ENCODE results near the gene CRISPLD2. TPM values are rescaled to one million over a fixed set of nuclear protein-coding genes. Genes with fewer than 3 reads are reported as not detected.

CRISPLD2 gene
- total RNA-seq, 4 donors from 2014 or later: 6.0 to 166 (median 24.2) TPM

- DNase-seq: no peak
- Histone ChIP-seq H3K27me3 (no peaks in the 10 kb centered on the region), H3K4me1 (peaks cover 0 to 46% (median 13%) of the 10 kb centered on the region in 3 donors), H3K9me3 (no peaks in the 10 kb centered on the region), H3K36me3 (peaks cover 0 to 36% (median 0%) of the 10 kb centered on the region in 3 donors), H3K4me3 (no peak overlapping the region), H3K27ac (peak overlapping the region in 2 of 4 donors; percentile 59 to 64)
- WGBS, 2 donors: 58 to 74% methylated on average over 5 to 6 of the region's 6 CpGs
- TF ChIP-seq, protein P1, sequence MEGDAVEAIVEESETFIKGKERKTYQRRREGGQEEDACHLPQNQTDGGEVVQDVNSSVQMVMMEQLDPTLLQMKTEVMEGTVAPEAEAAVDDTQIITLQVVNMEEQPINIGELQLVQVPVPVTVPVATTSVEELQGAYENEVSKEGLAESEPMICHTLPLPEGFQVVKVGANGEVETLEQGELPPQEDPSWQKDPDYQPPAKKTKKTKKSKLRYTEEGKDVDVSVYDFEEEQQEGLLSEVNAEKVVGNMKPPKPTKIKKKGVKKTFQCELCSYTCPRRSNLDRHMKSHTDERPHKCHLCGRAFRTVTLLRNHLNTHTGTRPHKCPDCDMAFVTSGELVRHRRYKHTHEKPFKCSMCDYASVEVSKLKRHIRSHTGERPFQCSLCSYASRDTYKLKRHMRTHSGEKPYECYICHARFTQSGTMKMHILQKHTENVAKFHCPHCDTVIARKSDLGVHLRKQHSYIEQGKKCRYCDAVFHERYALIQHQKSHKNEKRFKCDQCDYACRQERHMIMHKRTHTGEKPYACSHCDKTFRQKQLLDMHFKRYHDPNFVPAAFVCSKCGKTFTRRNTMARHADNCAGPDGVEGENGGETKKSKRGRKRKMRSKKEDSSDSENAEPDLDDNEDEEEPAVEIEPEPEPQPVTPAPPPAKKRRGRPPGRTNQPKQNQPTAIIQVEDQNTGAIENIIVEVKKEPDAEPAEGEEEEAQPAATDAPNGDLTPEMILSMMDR (IDR thresholded peaks at IDR 0.05): no peak
- TF ChIP-seq POLR2A (IDR thresholded peaks at IDR 0.05): no peak
- intact Hi-C loops (cut with DNase I): no loop called here
Measured at GRCh38 chr16:84884246-84884595, 64.4 kb downstream of the CRISPLD2 start.

DNA sequence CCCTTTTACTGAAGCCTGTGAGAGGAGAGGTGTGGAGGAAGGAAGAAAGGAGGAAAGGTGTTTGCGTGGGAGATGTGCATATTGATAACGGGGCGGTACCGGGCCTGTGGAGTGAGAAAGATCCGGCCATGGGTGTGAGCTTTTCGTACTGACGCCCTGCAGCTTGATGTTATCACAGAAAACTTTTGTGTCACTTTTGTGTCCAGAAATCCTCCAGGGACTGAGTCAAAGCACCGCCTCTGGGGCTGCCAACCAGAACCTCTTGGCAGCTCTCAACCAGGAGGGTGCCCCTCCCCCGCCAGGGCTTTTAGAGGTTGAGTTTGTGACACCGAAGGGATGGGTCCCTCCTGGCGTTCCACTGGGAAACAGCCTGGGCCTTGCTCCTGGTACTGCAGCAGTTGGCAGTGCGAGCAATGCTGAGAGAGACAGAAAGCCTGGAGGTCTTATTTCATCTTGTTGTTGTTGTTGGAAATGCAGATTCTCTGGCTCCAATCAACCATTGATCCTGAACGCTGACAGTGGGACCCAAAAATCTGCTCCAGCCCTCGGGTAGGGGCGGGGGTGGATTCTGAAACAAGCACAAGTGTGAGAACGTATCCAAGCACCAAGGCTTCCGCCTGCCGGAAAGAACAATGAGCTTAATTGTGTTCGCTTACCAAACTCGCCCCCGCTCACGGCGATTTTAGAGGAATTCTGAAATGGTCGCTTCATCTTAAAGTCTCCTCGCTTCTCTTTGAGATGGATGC, 65.0 kb downstream of the CRISPLD2 start:
- H3K36me3 ChIP-seq: peaks cover 0 to 41% (median 0%) of the 10 kb centered on the region in 3 donors
- no peak for TF ChIP-seq POLR2A (IDR thresholded peaks at IDR 0.05)
- TF ChIP-seq, protein P1 (IDR thresholded peaks at IDR 0.05): peak in 1 of 6 experiments; percentile 8
- H3K27me3 ChIP-seq: no peaks in the 10 kb centered on the region
- intact Hi-C loops (cut with DNase I): no loop called here
- DNase-seq: no peak
- H3K4me3 ChIP-seq: peak overlapping the region in 1 of 4 donors; percentile 26
- H3K4me1 ChIP-seq: peaks cover 0 to 46% (median 13%) of the 10 kb centered on the region in 3 donors
- WGBS, 2 donors: 21 to 44% methylated on average over 18 to 21 of the region's 25 CpGs
- no peaks in the 10 kb centered on the region for H3K9me3 ChIP-seq
- H3K27ac ChIP-seq: peak overlapping the region; percentile 3 to 64 (median 44)

DNA sequence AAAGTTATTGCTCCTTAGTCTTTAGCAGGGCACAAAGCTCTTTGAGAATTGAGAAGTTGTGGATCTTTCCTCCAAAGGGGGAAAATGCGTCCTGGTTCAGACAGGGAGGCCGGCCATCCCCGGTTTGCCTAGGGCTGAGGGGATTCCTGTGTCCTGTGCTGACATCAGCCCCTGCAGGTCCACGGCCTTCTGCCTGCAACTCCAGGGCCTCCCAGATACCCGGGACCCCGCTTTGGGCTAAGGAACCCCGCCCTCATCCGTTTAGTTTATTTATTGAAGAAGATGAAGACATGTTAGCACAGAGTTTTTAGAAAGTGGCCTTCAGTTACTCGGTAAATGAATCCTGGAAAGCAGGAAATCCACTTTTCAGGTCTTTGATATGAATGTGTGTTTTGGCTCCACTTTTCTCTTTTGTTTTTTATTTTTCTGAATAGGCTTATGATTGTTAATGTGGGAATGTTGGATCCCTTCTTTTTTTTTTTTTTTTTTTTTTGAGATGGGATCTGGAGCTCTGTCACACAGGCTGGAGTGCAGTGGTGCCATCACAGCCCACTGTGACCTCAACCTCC, 65.6 kb downstream of the CRISPLD2 start:
- H3K4me3 ChIP-seq: peak overlapping the region in 1 of 4 donors; percentile 26
- no peak for DNase-seq
- no peaks in the 10 kb centered on the region for H3K9me3 ChIP-seq
- intact Hi-C loops (cut with DNase I): no loop called here
- no peak for TF ChIP-seq POLR2A (IDR thresholded peaks at IDR 0.05)
- TF ChIP-seq, protein P1 (IDR thresholded peaks at IDR 0.05): no peak
- H3K36me3 ChIP-seq: peaks cover 0 to 45% (median 0%) of the 10 kb centered on the region in 3 donors
- H3K27ac ChIP-seq: peak overlapping the region; percentile 30 to 64 (median 48)
- peaks cover 0 to 46% (median 13%) of the 10 kb centered on the region in 3 donors for H3K4me1 ChIP-seq
- WGBS, 2 donors: 25 to 28% methylated on average over 8 to 9 of the region's 9 CpGs
- no peaks in the 10 kb centered on the region for H3K27me3 ChIP-seq

- H3K4me3 ChIP-seq: no peak overlapping the region
- H3K9me3 ChIP-seq: no peaks in the 10 kb centered on the region
- no peak overlapping the region for H3K27ac ChIP-seq
- DNase-seq: no peak
- TF ChIP-seq POLR2A (IDR thresholded peaks at IDR 0.05): no peak
- TF ChIP-seq, protein P1 (IDR thresholded peaks at IDR 0.05): no peak
- H3K36me3 ChIP-seq: peaks cover 0 to 45% (median 0%) of the 10 kb centered on the region in 3 donors
- WGBS, 2 donors: 92 to 94% methylated on average over 11 of the region's 11 CpGs
- intact Hi-C loops (cut with DNase I): no loop called here
- no peaks in the 10 kb centered on the region for H3K27me3 ChIP-seq
- peaks cover 0 to 44% (median 13%) of the 10 kb centered on the region in 3 donors for H3K4me1 ChIP-seq
Measured at GRCh38 chr16:84886497-84887090, 66.8 kb downstream of the CRISPLD2 start.

GRCh38 chr16:84887207-84887606, 67.4 kb downstream of the CRISPLD2 start:
- TF ChIP-seq POLR2A (IDR thresholded peaks at IDR 0.05): no peak
- TF ChIP-seq, protein P1 (IDR thresholded peaks at IDR 0.05): no peak
- peaks cover 0 to 46% (median 0%) of the 10 kb centered on the region in 3 donors for H3K36me3 ChIP-seq
- no peak overlapping the region for H3K4me3 ChIP-seq
- H3K27me3 ChIP-seq: no peaks in the 10 kb centered on the region
- H3K27ac ChIP-seq: no peak overlapping the region
- intact Hi-C loops (cut with DNase I): no loop called here
- no peaks in the 10 kb centered on the region for H3K9me3 ChIP-seq
- peaks cover 0 to 50% (median 13%) of the 10 kb centered on the region in 3 donors for H3K4me1 ChIP-seq
- DNase-seq: no peak
- 81% methylated on average over 11 of the region's 15 CpGs; no CpG with 5 or more reads in 1 of the 2 donors for WGBS, 2 donors
